ENCODE results near the gene TLX2. TPM values are rescaled to one million over a fixed set of nuclear protein-coding genes. Genes with fewer than 3 reads are reported as not detected.
A peak's percentile ranks its signal among the peaks of the same experiment; 100 is the strongest.

Gene TLX2
- total and polyA plus RNA-seq, 2 experiments from 2014 or later = 0.16 to 0.21 TPM

GRCh38 chr2:74502720-74503505, 11.3 kb upstream of the TLX2 start:
- Histone ChIP-seq H3K4me3 (peak overlapping the region; percentile 71), H3K79me2 (replicated peaks; ENCODE audit: insufficient read depth) (peaks cover 8% of the 10 kb centered on the region), H2AFZ (peak overlapping the region; percentile 96), H3K4me1 (ENCODE audit: insufficient read depth) (peaks cover 50% of the 10 kb centered on the region), H3K27me3 (ENCODE audit: insufficient read depth) (peaks cover 92% of the 10 kb centered on the region), H3F3A (replicated peaks; ENCODE audit: low read depth) (peaks cover 38% of the 10 kb centered on the region), H4K20me1 (replicated peaks; ENCODE audit: insufficient read depth) (peaks cover 11% of the 10 kb centered on the region), H3K4me2 (peak overlapping the region; percentile 95), H3K27ac (ENCODE audit: low read depth) (no peak overlapping the region), H3K36me3 (ENCODE audit: insufficient read depth) (peaks cover 7% of the 10 kb centered on the region; the same call in 1 of the 2 replicates), H3K9me2 (ENCODE audit: insufficient read depth) (no peaks in the 10 kb centered on the region)
- Mint-ChIP-seq H3K4me1 (peaks cover 55% of the 10 kb centered on the region), H3K9me3 (no peaks in the 10 kb centered on the region; the same call in 1 of the 3 replicates), H3K36me3 (ENCODE audit: low read depth) (peaks cover 28% of the 10 kb centered on the region), H3K4me3 (peak overlapping the region; percentile 86), H3K27ac (no peak overlapping the region), H3K27me3 (ENCODE audit: insufficient read depth, low read depth, poor library complexity) (peaks cover 97% of the 10 kb centered on the region)
- ATAC-seq (peak; percentile 9), DNase-seq (ENCODE audit: low spot score) (peak; percentile 73)
- no peak for TF ChIP-seq NANOG (IDR thresholded peaks at IDR 0.05; ENCODE audit: borderline replicate concordance)
- no peak for TF ChIP-seq ZNF462 (CRISPR knock-in tag; IDR thresholded peaks at IDR 0.05)
- no peak for TF ChIP-seq ZNF331 (CRISPR knock-in tag; IDR thresholded peaks at IDR 0.05; ENCODE audit: low read depth)
- TF ChIP-seq POLR2AphosphoS5 (IDR thresholded peaks at IDR 0.05; ENCODE audit: low read depth) = 0 out of 2 replicates have a peak, but pooled peaks have one; percentile 23
- TF ChIP-seq CREB1 (CRISPR knock-in tag; IDR thresholded peaks at IDR 0.05; ENCODE audit: low read depth) = no peak
- no peak for TF ChIP-seq ZNF114 (CRISPR knock-in tag; IDR thresholded peaks at IDR 0.05)
- peak in 1 of 2 experiments; percentile 42; a peak in 2 of 4 replicates for TF ChIP-seq CTCF (conservative IDR thresholded peaks at IDR 0.05; ENCODE audit: low read depth in 2 of 2)
- TF ChIP-seq ETS1 (IDR thresholded peaks at IDR 0.05) = no peak
- peak; percentile 65 for TF ChIP-seq EZH2phosphoT487 (IDR thresholded peaks at IDR 0.05; ENCODE audit: unreplicated experiment)
- no peak for TF ChIP-seq REST (IDR thresholded peaks at IDR 0.05; ENCODE audit: unreplicated experiment)
- peak; percentile 39 for TF ChIP-seq EZH2 (IDR thresholded peaks at IDR 0.05; ENCODE audit: low read depth, unreplicated experiment)
- no peak for TF ChIP-seq JUNB (IDR thresholded peaks at IDR 0.05; ENCODE audit: unreplicated experiment)
- no peak for TF ChIP-seq STAT1 (IDR thresholded peaks at IDR 0.05; ENCODE audit: unreplicated experiment)
